GM12878 (cell line): Measurements from ENCODE around the gene MYO9B. TPM values are rescaled to one million over a fixed set of nuclear protein-coding genes. Genes with fewer than 3 reads are reported as not detected.

Experiments used
- ATAC-seq: fragments of 200-7000 bp; cut with Tn5 transposase; 3 replicates; pipeline ENCODE4 v1.9.1; 2020; ENCODE audit warnings: mild to moderate bottlenecking, moderate library complexity
- BruUV-seq: library from RNA; stranded (reverse); fragments of 400-500 nt; replicated peaks from 2 replicates; lab custom pipeline; 2021; lab: Mats Ljungman, UMichigan
- CTCF ChIA-PET: fragments of 300-600 bp; sonication (Branson Sonifier 250); formaldehyde crosslinking; extraction: SDS; loops from one replicate; lab custom pipeline; 2021; ENCODE audit warnings: inconsistent platforms; lab: Yijun Ruan, JAX
- POLR2A ChIA-PET: fragments of 350-600 bp; formaldehyde crosslinking; extraction: SDS; loops from one replicate; lab custom pipeline; 2021; ENCODE audit warnings: inconsistent platforms; lab: Charles Lee
- RAD21 ChIA-PET: fragments of 300-600 bp; sonication (Branson Sonifier 250); formaldehyde crosslinking; loops from one replicate; lab custom pipeline; 2023; ENCODE audit warnings: antibody characterized with exemption; ENCODE audit not compliant: unreplicated experiment; lab: Charles Lee
- SMC1A ChIA-PET: fragments of 300-600 bp; sonication (Branson Sonifier 250); formaldehyde crosslinking; loops from one replicate; lab custom pipeline; 2023; ENCODE audit not compliant: unreplicated experiment, uncharacterized antibody; lab: Charles Lee
- DNase-seq: peaks from one replicate; pipeline ENCODE4 v3.0.0-alpha.2; 2011; ENCODE audit warnings: low read depth, low spot score
- FAIRE-seq: peaks from 3 replicates; lab custom pipeline; 2011; peaks lifted over from hg19 to GRCh38; lab: Jason Lieb, UNC
- H2AFZ ChIP-seq: 2 replicates; pipeline ENCODE4 v1.6.0; 2011; ENCODE audit warnings: low read depth, low read length, control low read depth; ENCODE audit not compliant: control insufficient read depth
- H3K27ac ChIP-seq: 2 replicates; pipeline ENCODE4 v1.5.1; 2011; ENCODE audit warnings: control low read depth; ENCODE audit not compliant: control insufficient read depth, insufficient read depth
- H3K27me3 ChIP-seq, 2 experiments: replicated peaks in 1 of 2; 2 replicates each; pipeline versions ENCODE4 v1.6.0 to v1.6.1; 2011; ENCODE audit warnings: low read length in 1 of 2; ENCODE audit not compliant: control insufficient read depth in 2 of 2, insufficient read depth in 2 of 2
- H3K36me3 ChIP-seq, 2 experiments: 2 replicates each; pipeline ENCODE4 v1.5.1; 2011; ENCODE audit warnings: low read length in 1 of 2; ENCODE audit not compliant: control insufficient read depth in 2 of 2, insufficient read depth in 2 of 2
- H3K4me1 ChIP-seq: 2 replicates; pipeline ENCODE4 v1.6.1; 2011; ENCODE audit warnings: mild to moderate bottlenecking, low read length, moderate library complexity, mixed read lengths; ENCODE audit not compliant: control insufficient read depth, insufficient read depth
- H3K4me2 ChIP-seq: 2 replicates; pipeline ENCODE4 v1.6.0; 2011; ENCODE audit warnings: control low read depth; ENCODE audit not compliant: control insufficient read depth, insufficient read depth
- H3K4me3 ChIP-seq: fragments of 200-600 bp; sonication (generic); 2 replicates; pipeline ENCODE4 v1.5.1; 2016
- H3K79me2 ChIP-seq: 2 replicates; pipeline ENCODE4 v1.6.0; 2011; ENCODE audit warnings: low read length; ENCODE audit not compliant: control insufficient read depth, insufficient read depth
- H3K9ac ChIP-seq: 2 replicates; pipeline ENCODE4 v1.8.0; 2011; ENCODE audit warnings: low read length, control low read depth, mixed read lengths; ENCODE audit not compliant: control insufficient read depth, insufficient read depth
- H3K9me3 ChIP-seq: replicated peaks from 3 replicates; pipeline ENCODE4 v1.5.1; 2011; ENCODE audit warnings: mild to moderate bottlenecking, low read length; ENCODE audit not compliant: control insufficient read depth, insufficient read depth
- H4K20me1 ChIP-seq: 2 replicates; pipeline ENCODE4 v1.6.0; 2011; ENCODE audit not compliant: control insufficient read depth, insufficient read depth
- BACH1 ChIP-seq: fragments of 450-650 bp; IDR thresholded peaks from 2 replicates; pipeline ENCODE4 v1.6.1; 2017; ENCODE audit warnings: mild to moderate bottlenecking, borderline replicate concordance
- BHLHE40 ChIP-seq, 2 experiments: fragments of 450-650 bp in 1 of 2; IDR thresholded peaks; 2 replicates each; pipeline ENCODE4 v1.6.1; 2011 to 2017; ENCODE audit warnings: low read depth in 2 of 2, borderline replicate concordance in 1 of 2, improper control_type of control experiment in 1 of 2, low read length in 1 of 2, mild to moderate bottlenecking in 1 of 2
- CHD1 ChIP-seq: IDR thresholded peaks from 2 replicates; pipeline ENCODE4 v1.6.1; 2012; ENCODE audit warnings: low read depth, low read length, improper control_type of control experiment
- FOXM1 ChIP-seq: IDR thresholded peaks from 2 replicates; pipeline ENCODE4 v1.6.1; 2012; ENCODE audit warnings: low read depth, mild to moderate bottlenecking, inconsistent platforms, low read length, moderate library complexity
- IKZF1 ChIP-seq: fragments of 450-650 bp; conservative IDR thresholded peaks from 2 replicates; pipeline ENCODE4 v1.6.1; 2017; ENCODE audit warnings: antibody characterized with exemption, mild to moderate bottlenecking
- IKZF2 ChIP-seq, 2 experiments: fragments of 450-650 bp; IDR thresholded peaks; 2 replicates each; pipeline ENCODE4 v1.6.1; 2017; ENCODE audit warnings: mild to moderate bottlenecking in 2 of 2, moderate library complexity in 2 of 2
- JUNB ChIP-seq: IDR thresholded peaks from 2 replicates; pipeline ENCODE4 v1.6.1; 2016; ENCODE audit warnings: antibody characterized with exemption, mild to moderate bottlenecking
- MYC ChIP-seq: IDR thresholded peaks from 2 replicates; pipeline ENCODE4 v1.6.1; 2011; ENCODE audit warnings: mild to moderate bottlenecking, low read length, moderate library complexity, inconsistent platforms; ENCODE audit not compliant: insufficient read depth, insufficient replicate concordance, insufficient read length, severe bottlenecking
- PAX5 ChIP-seq: IDR thresholded peaks from 2 replicates; pipeline ENCODE4 v1.6.1; 2011; ENCODE audit warnings: low read depth, low read length, borderline replicate concordance
- POU2F2 ChIP-seq: IDR thresholded peaks from 3 replicates; pipeline ENCODE4 v1.6.1; 2011; ENCODE audit warnings: low read depth, mild to moderate bottlenecking, low read length, borderline replicate concordance
- SPI1 ChIP-seq: IDR thresholded peaks from 2 replicates; pipeline ENCODE4 v1.6.1; 2011; ENCODE audit warnings: low read depth, mild to moderate bottlenecking, low read length, moderate library complexity, borderline replicate concordance; ENCODE audit not compliant: insufficient read depth
- TCF12 ChIP-seq: IDR thresholded peaks from 2 replicates; pipeline ENCODE4 v1.6.1; 2011; ENCODE audit warnings: low read depth, mild to moderate bottlenecking, low read length
- YY1 ChIP-seq: IDR thresholded peaks from 2 replicates; pipeline ENCODE4 v1.6.1; 2011; ENCODE audit warnings: low read depth, mild to moderate bottlenecking, low read length
- WGBS: methylation state at CpG from one replicate; pipeline ENCODE4 v1.1.6; 2016; ENCODE audit warnings: low lambda C conversion rate; ENCODE audit not compliant: insufficient replicate concordance, insufficient coverage; ENCODE audit errors: missing lambda C conversion rate; 5-methylcytosine and 5-hydroxymethylcytosine counted together
- in situ Hi-C: fragments of 300-500 bp; cut with MboI; formaldehyde crosslinking; loops from 9 replicates; pipeline ENCODE4 v1.14.3; 2018; ENCODE audit warnings: mixed read lengths
- intact Hi-C: fragments of 100-400 bp; cut with micrococcal nuclease; formaldehyde crosslinking; loops from one replicate; pipeline ENCODE4 v1.14.2; 2022; ENCODE audit not compliant: unreplicated experiment
- polyA plus RNA-seq, 11 experiments: library from polyadenylated mRNA; depleted of rRNA in 4 of 11; unstranded in 6 of 11; stranded (reverse) in 5 of 11; fragments of >200 nt; fragmentation: Nextera tagmentation in 4 of 11; fragmentation: Illumina TruSeq in 1 of 11; extraction: Ambion mirVana in 4 of 11; extraction: Trizol in 1 of 11; gene quantifications; 1 replicate in 1 of 11; 2 replicates in 10 of 11; pipeline versions ENCODE4 v1.2.1 to v1.2.3, GENCODE V29; 2011 to 2016; ENCODE audit warnings: inconsistent platforms in 2 of 11, missing spikeins in 2 of 11, low read depth in 1 of 11
- total RNA-seq, 4 experiments: library from RNA; depleted of rRNA in 3 of 4; stranded (reverse); fragments of >200 nt in 3 of 4; fragmentation: Illumina TruSeq in 1 of 4; extraction: Trizol in 1 of 4; gene quantifications; 2 replicates each; pipeline versions ENCODE4 v1.2.1 to v1.2.3, GENCODE V29; 2013 to 2021
- TF ChIP-seq, protein P1 (sequence below): fragments of 450-650 bp; IDR thresholded peaks from 2 replicates; pipeline ENCODE4 v1.6.1; 2016; ENCODE audit warnings: mild to moderate bottlenecking
- TF ChIP-seq, protein P2 (sequence below): IDR thresholded peaks from 2 replicates; pipeline ENCODE4 v1.6.1; 2012; ENCODE audit warnings: low read depth, low read length, improper control_type of control experiment
- TF ChIP-seq, protein P3 (sequence below): fragments of 150-350 bp; IDR thresholded peaks from 2 replicates; pipeline ENCODE4 v1.6.1; 2014; ENCODE audit warnings: mild to moderate bottlenecking, low read depth, low read length

Gene MYO9B
- total and polyA plus RNA-seq, 10 of the 15 experiments (the other 5 are each of a cell fraction or from before 2014, with no cell fraction given): 5.4 to 165 (median 45.8) TPM

DNA sequence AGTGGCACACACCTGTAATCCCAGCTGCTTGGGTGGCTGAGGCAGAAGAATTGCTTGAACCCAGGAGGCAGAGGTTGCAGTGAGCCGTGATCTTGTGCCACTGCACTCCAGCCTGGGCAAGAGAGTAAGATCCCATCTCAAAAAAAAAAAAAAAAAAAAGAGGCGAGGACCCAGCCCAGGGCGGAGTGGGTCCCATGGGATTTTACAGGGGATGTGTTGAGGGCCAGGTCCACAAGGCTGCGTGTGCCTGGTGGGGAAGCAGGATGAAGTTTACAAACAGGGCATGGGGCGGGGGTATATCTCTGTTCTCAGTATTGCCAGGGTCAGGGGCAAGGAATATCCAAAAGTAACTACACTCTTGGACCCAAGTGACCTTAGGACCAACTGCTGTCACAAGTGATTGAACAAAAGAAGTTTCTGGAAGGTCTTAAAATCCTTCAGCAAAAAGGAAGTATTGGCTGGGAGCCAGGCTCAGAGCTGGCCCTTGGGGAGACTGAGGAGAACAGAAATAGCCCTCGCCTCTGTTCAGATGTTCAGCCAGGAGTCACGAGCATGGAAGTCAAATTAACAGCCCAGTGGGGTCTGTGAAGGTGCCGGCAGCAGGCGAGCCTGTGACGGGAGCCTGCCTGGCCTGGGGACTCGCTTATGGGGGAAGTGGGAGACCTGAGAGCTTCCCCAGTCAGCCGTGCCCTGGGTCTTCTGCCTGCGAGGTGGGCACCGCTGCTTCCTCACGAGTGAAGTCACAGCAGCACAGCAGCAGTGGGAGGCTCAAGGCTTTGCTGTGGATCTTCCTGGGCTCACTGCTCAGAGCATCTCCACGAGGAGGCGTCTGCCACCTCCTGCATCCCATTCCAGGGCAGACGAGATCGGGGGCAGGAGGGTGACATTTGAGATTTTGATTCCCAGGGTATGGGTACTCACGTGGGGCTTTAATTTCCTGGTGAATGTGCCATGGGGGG lies 6.4 kb downstream of the MYO9B start:
- H2AFZ ChIP-seq: no peak overlapping the region
- H3K9me3 ChIP-seq: no peaks in the 10 kb centered on the region
- H3K4me3 ChIP-seq: peak overlapping the region; percentile 43
- TSS peak; percentile 3 for BruUV-seq
- intact Hi-C loops: loop anchor here (2.0 kb wide), 1 partner anchor 23 kb away; no protein-coding TSS in a partner anchor
- WGBS: 30% methylated on average over 20 of the region's 20 CpGs
- H3K27ac ChIP-seq: peak overlapping the region; percentile 67
- ATAC-seq (no peak), FAIRE-seq (no peak), DNase-seq (no peak)
- POLR2A ChIA-PET: interaction anchor here (0.7 to 1.7 kb wide), 4 partner anchors 10 to 174 kb away, joined by 3 to 6 read pairs (median 4); no protein-coding TSS in a partner anchor
- peaks cover 98% of the 10 kb centered on the region for H3K79me2 ChIP-seq
- SMC1A ChIA-PET: interaction anchor here (1.5 to 11.7 kb wide), 2 partner anchors 43 to 132 kb away, joined by 4 to 88 read pairs; partner anchors contain the start of gene USE1
- H4K20me1 ChIP-seq: peaks cover 14% of the 10 kb centered on the region
- no peaks in the 10 kb centered on the region for H3K27me3 ChIP-seq
- H3K9ac ChIP-seq: peak overlapping the region; percentile 47
- RAD21 ChIA-PET: interaction anchor here (7.7 kb wide), 1 partner anchor 43 kb away, joined by 91 read pairs; no protein-coding TSS in a partner anchor
- peaks cover 32% of the 10 kb centered on the region for H3K4me1 ChIP-seq
- CTCF ChIA-PET: interaction anchor here (0.6 to 4.3 kb wide), 5 partner anchors 11 to 200 kb away, joined by 3 to 30 read pairs (median 4); partner anchors contain the start of gene ANKLE1
- H3K36me3 ChIP-seq: peaks cover 11 to 12% of the 10 kb centered on the region in 2 experiments; a peak in 3 of 4 replicates
- in situ Hi-C loops: no loop called here
- peak overlapping the region; percentile 88 for H3K4me2 ChIP-seq
- TF ChIP-seq JUNB (no peak), MYC (no peak), PAX5 (no peak), TCF12 (no peak), BACH1 (0 out of 2 replicates have a peak, but pooled peaks have one; percentile 32), IKZF1 (0 out of 2 replicates have a peak, but pooled peaks have one; percentile 15), YY1 (no peak), CHD1 (no peak), BHLHE40 (IDR thresholded peaks at IDR 0.05; ENCODE audit: borderline replicate concordance in 1 of 2, low read depth in 2 of 2, low read length in 1 of 2) (peak in 1 of 2 experiments; percentile 22; a peak in 1 of 4 replicates), IKZF2 (IDR thresholded peaks at IDR 0.05) (no peak), POU2F2 (no peak), SPI1 (peak; percentile 25; the same call in 1 of the 2 replicates), FOXM1 (no peak)
- TF ChIP-seq, protein P1, sequence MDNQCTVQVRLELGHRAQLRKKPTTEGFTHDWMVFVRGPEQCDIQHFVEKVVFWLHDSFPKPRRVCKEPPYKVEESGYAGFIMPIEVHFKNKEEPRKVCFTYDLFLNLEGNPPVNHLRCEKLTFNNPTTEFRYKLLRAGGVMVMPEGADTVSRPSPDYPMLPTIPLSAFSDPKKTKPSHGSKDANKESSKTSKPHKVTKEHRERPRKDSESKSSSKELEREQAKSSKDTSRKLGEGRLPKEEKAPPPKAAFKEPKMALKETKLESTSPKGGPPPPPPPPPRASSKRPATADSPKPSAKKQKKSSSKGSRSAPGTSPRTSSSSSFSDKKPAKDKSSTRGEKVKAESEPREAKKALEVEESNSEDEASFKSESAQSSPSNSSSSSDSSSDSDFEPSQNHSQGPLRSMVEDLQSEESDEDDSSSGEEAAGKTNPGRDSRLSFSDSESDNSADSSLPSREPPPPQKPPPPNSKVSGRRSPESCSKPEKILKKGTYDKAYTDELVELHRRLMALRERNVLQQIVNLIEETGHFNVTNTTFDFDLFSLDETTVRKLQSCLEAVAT: no peak
- TF ChIP-seq, protein P2, sequence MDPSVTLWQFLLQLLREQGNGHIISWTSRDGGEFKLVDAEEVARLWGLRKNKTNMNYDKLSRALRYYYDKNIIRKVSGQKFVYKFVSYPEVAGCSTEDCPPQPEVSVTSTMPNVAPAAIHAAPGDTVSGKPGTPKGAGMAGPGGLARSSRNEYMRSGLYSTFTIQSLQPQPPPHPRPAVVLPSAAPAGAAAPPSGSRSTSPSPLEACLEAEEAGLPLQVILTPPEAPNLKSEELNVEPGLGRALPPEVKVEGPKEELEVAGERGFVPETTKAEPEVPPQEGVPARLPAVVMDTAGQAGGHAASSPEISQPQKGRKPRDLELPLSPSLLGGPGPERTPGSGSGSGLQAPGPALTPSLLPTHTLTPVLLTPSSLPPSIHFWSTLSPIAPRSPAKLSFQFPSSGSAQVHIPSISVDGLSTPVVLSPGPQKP: no peak
- TF ChIP-seq, protein P3, sequence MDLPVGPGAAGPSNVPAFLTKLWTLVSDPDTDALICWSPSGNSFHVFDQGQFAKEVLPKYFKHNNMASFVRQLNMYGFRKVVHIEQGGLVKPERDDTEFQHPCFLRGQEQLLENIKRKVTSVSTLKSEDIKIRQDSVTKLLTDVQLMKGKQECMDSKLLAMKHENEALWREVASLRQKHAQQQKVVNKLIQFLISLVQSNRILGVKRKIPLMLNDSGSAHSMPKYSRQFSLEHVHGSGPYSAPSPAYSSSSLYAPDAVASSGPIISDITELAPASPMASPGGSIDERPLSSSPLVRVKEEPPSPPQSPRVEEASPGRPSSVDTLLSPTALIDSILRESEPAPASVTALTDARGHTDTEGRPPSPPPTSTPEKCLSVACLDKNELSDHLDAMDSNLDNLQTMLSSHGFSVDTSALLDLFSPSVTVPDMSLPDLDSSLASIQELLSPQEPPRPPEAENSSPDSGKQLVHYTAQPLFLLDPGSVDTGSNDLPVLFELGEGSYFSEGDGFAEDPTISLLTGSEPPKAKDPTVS: 0 out of 2 replicates have a peak, but pooled peaks have one; percentile 38
